ENCODE measurements around the gene RHOT2. TPM values are rescaled to one million over a fixed set of nuclear protein-coding genes. Genes with fewer than 3 reads are reported as not detected.

Gene RHOT2
- total RNA-seq, 1 experiment from 2014 or later: 210 TPM

GRCh38 chr16:674968-675883, 7.3 kb downstream of the RHOT2 start, which contains the start of gene RHBDL1:
Gene RHBDL1 (plus strand): TSS chr16:675671. CDS start chr16:675791, 120 bp downstream.
- peak within 1 kb of the TSS; percentile 69 to 79 for H3K4me3 Mint-ChIP-seq
- Histone ChIP-seq H3K4me1 (ENCODE audit: insufficient read depth, low read length) (no peaks in the 10 kb centered on the region), H3K4me2 (ENCODE audit: insufficient read depth, insufficient read length, low read length) (peak within 1 kb of the TSS; percentile 53), H3K9ac (ENCODE audit: extremely low read depth, insufficient read length, low read length) (no peak within 1 kb of the TSS), H3K23ac (ENCODE audit: insufficient read length, low read depth, low read length) (no peak within 1 kb of the TSS), H3T11ph (ENCODE audit: low read length) (no peak within 1 kb of the TSS), H4K8ac (replicated peaks; ENCODE audit: insufficient read length, low read depth, low read length) (no peak within 1 kb of the TSS), H3K4ac (ENCODE audit: low read depth, low read length) (no peak within 1 kb of the TSS), H2BK20ac (ENCODE audit: low read depth, low read length, poor library complexity, severe bottlenecking) (no peak within 1 kb of the TSS), H3K23me2 (ENCODE audit: insufficient read length, low read depth, low read length, poor library complexity, severe bottlenecking) (peaks cover 9% of the 10 kb centered on the region), H2AFZ (ENCODE audit: low read length) (no peak within 1 kb of the TSS), H4K5ac (ENCODE audit: insufficient read length, low read depth, low read length) (no peak within 1 kb of the TSS), H4K20me1 (ENCODE audit: control insufficient read depth, insufficient read depth, insufficient read length) (no peaks in the 10 kb centered on the region), H2BK5ac (ENCODE audit: insufficient read length, low read length) (no peak within 1 kb of the TSS), H4K91ac (ENCODE audit: insufficient read length, low read depth, low read length) (no peak within 1 kb of the TSS), H2BK15ac (ENCODE audit: low read depth, low read length) (no peak within 1 kb of the TSS), H2BK120ac (ENCODE audit: low read depth, low read length, poor library complexity, severe bottlenecking) (no peak within 1 kb of the TSS), H2BK12ac (ENCODE audit: insufficient read length, low read depth, low read length) (no peak within 1 kb of the TSS), H3K18ac (ENCODE audit: insufficient read length, low read depth, low read length) (no peak within 1 kb of the TSS), H3K27me3 (ENCODE audit: insufficient read depth, low read length) (no peaks in the 10 kb centered on the region), H2AK5ac (ENCODE audit: insufficient read length, low read length) (no peak within 1 kb of the TSS), H3K79me2 (ENCODE audit: insufficient read depth, low read length) (no peaks in the 10 kb centered on the region), H3K9me3 (ENCODE audit: control insufficient read depth, low read depth, low read length) (no peaks in the 10 kb centered on the region), H3K56ac (ENCODE audit: insufficient read length, low read depth, low read length) (no peak within 1 kb of the TSS), H3K79me1 (ENCODE audit: insufficient read depth, low read depth, low read length, poor library complexity, severe bottlenecking) (no peaks in the 10 kb centered on the region), H3K27ac (ENCODE audit: insufficient read length, low read depth, low read length) (no peak within 1 kb of the TSS), H3K14ac (ENCODE audit: insufficient read depth, low read length) (0 out of 2 replicates have a peak within 1 kb of the TSS, but pooled peaks have one; percentile 6)
- peaks cover 8 to 18% (median 17%) of the 10 kb centered on the region in 3 experiments; a peak in 6 of 7 replicates for H3K36me3 Mint-ChIP-seq (ENCODE audit: insufficient read depth in 1 of 3, low read depth in 3 of 3)
- H3K9me3 Mint-ChIP-seq: no peaks in the 10 kb centered on the region
- peaks cover 14 to 22% of the 10 kb centered on the region in 2 experiments for H3K4me1 Mint-ChIP-seq
- WGBS (ENCODE audit: extremely low coverage, insufficient read length, low lambda C conversion rate): no CpG with 5 or more reads among the region's 73 CpGs
- peak within 1 kb of the TSS in 2 of 3 experiments; percentile 11 to 57; a peak in 2 of 7 replicates for H3K27ac Mint-ChIP-seq
- H3K27me3 Mint-ChIP-seq (ENCODE audit: low read depth): peaks cover 3% of the 10 kb centered on the region; the same call in 1 of the 2 replicates
- TF ChIP-seq CTCF (conservative IDR thresholded peaks at IDR 0.05): no peak
- peak; percentile 83 for DNase-seq

Measured in H9 (cell line).